Keratinocyte (primary cell): Measurements from ENCODE around the gene SCN11A. TPM values are rescaled to one million over a fixed set of nuclear protein-coding genes. Genes with fewer than 3 reads are reported as not detected.

Experiments used
- DNase-seq: peaks from one replicate; pipeline ENCODE4 v3.0.0-alpha.2; 2011; ENCODE audit warnings: low read depth, missing footprints, low spot score
- FAIRE-seq: peaks from 2 replicates; lab custom pipeline; 2011; peaks lifted over from hg19 to GRCh38; lab: Jason Lieb, UNC
- H2AFZ ChIP-seq: 2 replicates; pipeline ENCODE4 v1.6.0; 2012; ENCODE audit warnings: low read length, control low read depth, inconsistent platforms; ENCODE audit not compliant: control insufficient read depth
- H3K27ac ChIP-seq: 2 replicates; pipeline ENCODE4 v1.5.1; 2011; ENCODE audit warnings: low read length; ENCODE audit not compliant: control insufficient read depth, insufficient read depth
- H3K27me3 ChIP-seq: 3 replicates; pipeline ENCODE4 v1.6.0; 2011; ENCODE audit warnings: low read length; ENCODE audit not compliant: control insufficient read depth, insufficient read depth; ENCODE audit errors: extremely low read depth
- H3K36me3 ChIP-seq, 2 experiments: 2 replicates in 1 of 2; 3 replicates in 1 of 2; pipeline ENCODE4 v1.5.1; 2011; ENCODE audit warnings: low read length in 2 of 2, mild to moderate bottlenecking in 1 of 2; ENCODE audit not compliant: control insufficient read depth in 2 of 2, insufficient read depth in 2 of 2; ENCODE audit errors: extremely low read depth in 1 of 2
- H3K4me1 ChIP-seq: 3 replicates; pipeline ENCODE4 v1.5.1; 2011; ENCODE audit warnings: low read length; ENCODE audit not compliant: control insufficient read depth, insufficient read depth; ENCODE audit errors: extremely low read depth
- H3K4me2 ChIP-seq: 3 replicates; pipeline ENCODE4 v1.6.0; 2011; ENCODE audit warnings: low read depth, low read length; ENCODE audit not compliant: control insufficient read depth, insufficient read depth; ENCODE audit errors: extremely low read depth
- H3K4me3 ChIP-seq, 3 experiments: fragments of 200-600 bp in 1 of 3; sonication (generic) in 1 of 3; 2 replicates in 2 of 3; 3 replicates in 1 of 3; pipeline ENCODE4 v1.5.1; 2011 to 2016; ENCODE audit warnings: low read length in 3 of 3, mild to moderate bottlenecking in 3 of 3, control low read depth in 2 of 3, inconsistent platforms in 1 of 3, low read depth in 1 of 3, mixed read lengths in 1 of 3, mixed run types in 1 of 3, moderate library complexity in 1 of 3; ENCODE audit not compliant: control insufficient read depth in 2 of 3, insufficient read depth in 2 of 3; ENCODE audit errors: extremely low read depth in 1 of 3
- H3K79me2 ChIP-seq: 2 replicates; pipeline ENCODE4 v1.6.0; 2012; ENCODE audit warnings: low read length; ENCODE audit not compliant: control insufficient read depth, insufficient read depth
- H3K9ac ChIP-seq: 3 replicates; pipeline ENCODE4 v1.6.0; 2011; ENCODE audit warnings: low read length; ENCODE audit not compliant: control insufficient read depth, insufficient read depth; ENCODE audit errors: extremely low read depth
- H3K9me1 ChIP-seq: 3 replicates; pipeline ENCODE4 v1.6.0; 2011; ENCODE audit warnings: low read length; ENCODE audit not compliant: control insufficient read depth, insufficient read depth; ENCODE audit errors: extremely low read depth
- H3K9me3 ChIP-seq: 2 replicates; pipeline ENCODE4 v1.5.1; 2012; ENCODE audit warnings: low read depth, low read length; ENCODE audit not compliant: control insufficient read depth
- H4K20me1 ChIP-seq: 3 replicates; pipeline ENCODE4 v1.6.0; 2011; ENCODE audit warnings: low read length; ENCODE audit not compliant: control insufficient read depth, insufficient read depth; ENCODE audit errors: extremely low read depth
- EZH2 ChIP-seq: IDR thresholded peaks from one replicate; pipeline ENCODE4 v1.6.1; 2012; ENCODE audit warnings: inconsistent platforms, mild to moderate bottlenecking, low read length, moderate library complexity
- dilution Hi-C: fragments of 300-500 bp; cut with MboI; formaldehyde crosslinking; loops from one replicate; pipeline ENCODE4 v1.7.0; 2020; ENCODE audit warnings: low sequenced_read_pairs; ENCODE audit not compliant: extremely low pct_ligation_motif_present
- polyA plus RNA-seq, 5 experiments: library from polyadenylated mRNA; depleted of rRNA in 3 of 5; stranded (reverse) in 3 of 5; stranded (forward) in 1 of 5; unstranded in 1 of 5; fragments of >200 nt; gene quantifications; 1 replicate in 1 of 5; 2 replicates in 3 of 5; 3 replicates in 1 of 5; pipeline versions ENCODE4 v1.2.1 to v1.2.3, GENCODE V29; 2011 to 2012; ENCODE audit warnings: missing spikeins in 2 of 5, low read depth in 1 of 5, low replicate concordance in 1 of 5
- TF ChIP-seq, protein P1 (sequence below), 3 experiments: IDR thresholded peaks in 1 of 3; conservative IDR thresholded peaks in 1 of 3; optimal IDR thresholded peaks in 1 of 3; 2 replicates in 2 of 3; 3 replicates in 1 of 3; pipeline versions ENCODE3 to v1.5.1; 2011; ENCODE audit warnings: low read length in 3 of 3, mild to moderate bottlenecking in 3 of 3, moderate library complexity in 2 of 3, control low read depth in 1 of 3, inconsistent platforms in 1 of 3; ENCODE audit not compliant: insufficient read depth in 2 of 3; ENCODE audit errors: extremely low read depth in 1 of 3

SCN11A gene
- polyA plus RNA-seq, 1 donor (not counting 4 experiments of a cell fraction or from before 2014, with no cell fraction given) = 0.01 TPM

GRCh38 chr3:39068556-39068955 lies 16.8 kb upstream of the SCN11A start:
- Histone ChIP-seq H3K9me3 (no peaks in the 10 kb centered on the region), H3K4me2 (no peak overlapping the region), H2AFZ (no peak overlapping the region), H3K4me3 (no peak overlapping the region), H3K27me3 (no peaks in the 10 kb centered on the region), H3K79me2 (peaks cover 1% of the 10 kb centered on the region), H4K20me1 (no peaks in the 10 kb centered on the region), H3K36me3 (peaks cover 0 to 3% of the 10 kb centered on the region in 2 experiments), H3K27ac (no peak overlapping the region), H3K4me1 (peaks cover 7% of the 10 kb centered on the region), H3K9ac (no peak overlapping the region), H3K9me1 (no peaks in the 10 kb centered on the region)
- FAIRE-seq (no peak), DNase-seq (no peak)
- dilution Hi-C loops = no loop called here
- no peak for TF ChIP-seq EZH2
- TF ChIP-seq, protein P1, sequence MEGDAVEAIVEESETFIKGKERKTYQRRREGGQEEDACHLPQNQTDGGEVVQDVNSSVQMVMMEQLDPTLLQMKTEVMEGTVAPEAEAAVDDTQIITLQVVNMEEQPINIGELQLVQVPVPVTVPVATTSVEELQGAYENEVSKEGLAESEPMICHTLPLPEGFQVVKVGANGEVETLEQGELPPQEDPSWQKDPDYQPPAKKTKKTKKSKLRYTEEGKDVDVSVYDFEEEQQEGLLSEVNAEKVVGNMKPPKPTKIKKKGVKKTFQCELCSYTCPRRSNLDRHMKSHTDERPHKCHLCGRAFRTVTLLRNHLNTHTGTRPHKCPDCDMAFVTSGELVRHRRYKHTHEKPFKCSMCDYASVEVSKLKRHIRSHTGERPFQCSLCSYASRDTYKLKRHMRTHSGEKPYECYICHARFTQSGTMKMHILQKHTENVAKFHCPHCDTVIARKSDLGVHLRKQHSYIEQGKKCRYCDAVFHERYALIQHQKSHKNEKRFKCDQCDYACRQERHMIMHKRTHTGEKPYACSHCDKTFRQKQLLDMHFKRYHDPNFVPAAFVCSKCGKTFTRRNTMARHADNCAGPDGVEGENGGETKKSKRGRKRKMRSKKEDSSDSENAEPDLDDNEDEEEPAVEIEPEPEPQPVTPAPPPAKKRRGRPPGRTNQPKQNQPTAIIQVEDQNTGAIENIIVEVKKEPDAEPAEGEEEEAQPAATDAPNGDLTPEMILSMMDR (optimal IDR thresholded peaks at IDR 0.05 in 1 of 3, IDR thresholded peaks at IDR 0.05 in 1 of 3, conservative IDR thresholded peaks at IDR 0.05 in 1 of 3; ENCODE audit: extremely low read depth in 1 of 3, insufficient read depth in 2 of 3, low read length in 3 of 3) = no peak

DNA sequence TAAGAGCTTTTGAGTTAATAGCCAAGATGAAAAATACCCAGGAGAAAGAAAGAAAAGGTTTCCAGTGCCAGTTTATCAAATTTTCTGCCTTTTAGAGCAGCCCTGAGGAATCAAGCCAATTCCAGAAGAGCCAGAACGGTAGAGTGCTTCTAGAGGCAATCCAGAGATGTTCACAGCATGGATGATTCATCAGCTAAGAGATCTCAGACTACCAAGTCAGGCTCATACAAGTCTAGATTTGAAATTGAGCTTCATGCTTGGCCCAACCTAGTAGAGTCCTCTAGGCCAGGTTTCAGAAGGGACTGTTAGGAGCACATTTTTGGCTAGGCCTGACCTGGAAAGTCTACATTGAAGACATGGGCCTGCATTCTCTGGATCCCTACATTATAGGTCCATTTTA lies 15.5 kb upstream of the SCN11A start:
- H3K4me3 ChIP-seq = no peak overlapping the region
- H3K27me3 ChIP-seq = no peaks in the 10 kb centered on the region
- H3K9me1 ChIP-seq = no peaks in the 10 kb centered on the region
- H3K4me2 ChIP-seq = no peak overlapping the region
- no peaks in the 10 kb centered on the region for H3K36me3 ChIP-seq
- H3K4me1 ChIP-seq = peaks cover 7% of the 10 kb centered on the region
- TF ChIP-seq EZH2 = no peak
- TF ChIP-seq, protein P1 (optimal IDR thresholded peaks at IDR 0.05 in 1 of 3, IDR thresholded peaks at IDR 0.05 in 1 of 3, conservative IDR thresholded peaks at IDR 0.05 in 1 of 3; ENCODE audit: extremely low read depth in 1 of 3, insufficient read depth in 2 of 3, low read length in 3 of 3) = no peak
- H3K27ac ChIP-seq = no peak overlapping the region
- DNase-seq = no peak
- H2AFZ ChIP-seq = no peak overlapping the region
- H3K79me2 ChIP-seq = peaks cover 4% of the 10 kb centered on the region
- no peaks in the 10 kb centered on the region for H3K9me3 ChIP-seq
- H3K9ac ChIP-seq = no peak overlapping the region
- no peaks in the 10 kb centered on the region for H4K20me1 ChIP-seq
- peak; percentile 89 for FAIRE-seq
- dilution Hi-C loops = no loop called here
